T-helper 1 cell treated with Interleukin-12 subunit alpha and Interleukin-12 subunit beta and Interleukin-4 antibody, amounts not matched to agents 30 ng/mL and 1 ng/mL, for 36 hours (primary cell): ENCODE measurements around the gene BCL2L12. TPM values are rescaled to one million over a fixed set of nuclear protein-coding genes. Genes with fewer than 3 reads are reported as not detected.
"Not testable (repeated sequence)": the region's sequence is repeated elsewhere in the genome, so short reads cannot be mapped to it uniquely, and the experiment has no call there.

Experiments
- intact Hi-C: fragments of 100-400 bp; cut with micrococcal nuclease; formaldehyde crosslinking; loops from one replicate; pipeline ENCODE4 v1.15.1; 2024
- total RNA-seq: library from RNA; stranded (reverse); gene quantifications from 2 replicates; pipeline ENCODE4 v1.2.3, GENCODE V29; 2022

BCL2L12 gene
- total RNA-seq, 1 donor from 2014 or later, result 58.4 TPM

- intact Hi-C loops, result no loop called here
These were observed 35.6 kb downstream of the BCL2L12 start for GRCh38 chr19:49701271-49701786.

GRCh38 chr19:49704888-49705642 lies 39.3 kb downstream of the BCL2L12 start:
- intact Hi-C loops, result no loop called here

DNA sequence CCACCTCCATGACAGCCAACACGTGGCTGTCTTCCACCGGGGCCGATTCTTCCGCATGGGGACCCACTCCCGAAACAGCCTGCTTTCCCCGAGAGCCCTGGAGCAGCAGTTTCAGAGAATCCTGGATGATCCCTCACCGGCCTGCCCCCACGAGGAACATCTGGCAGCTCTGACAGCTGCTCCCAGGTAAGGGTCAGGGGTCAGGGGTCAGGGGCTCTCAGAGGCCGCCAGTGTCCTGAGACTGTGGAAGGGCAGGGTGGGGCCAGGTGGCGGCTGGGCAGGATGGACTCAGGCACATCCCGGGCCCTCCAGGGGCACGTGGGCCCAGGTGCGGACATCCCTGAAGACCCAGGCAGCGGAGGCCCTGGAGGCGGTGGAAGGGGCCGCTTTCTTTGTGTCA lies 40.2 kb downstream of the BCL2L12 start:
- intact Hi-C loops, result no loop called here

- intact Hi-C loops, result no loop called here
These were observed 44.7 kb downstream of the BCL2L12 start for GRCh38 chr19:49710372-49710951.

- intact Hi-C loops, result no loop called here
These were observed 46.7 kb downstream of the BCL2L12 start for GRCh38 chr19:49712397-49712859.

DNA sequence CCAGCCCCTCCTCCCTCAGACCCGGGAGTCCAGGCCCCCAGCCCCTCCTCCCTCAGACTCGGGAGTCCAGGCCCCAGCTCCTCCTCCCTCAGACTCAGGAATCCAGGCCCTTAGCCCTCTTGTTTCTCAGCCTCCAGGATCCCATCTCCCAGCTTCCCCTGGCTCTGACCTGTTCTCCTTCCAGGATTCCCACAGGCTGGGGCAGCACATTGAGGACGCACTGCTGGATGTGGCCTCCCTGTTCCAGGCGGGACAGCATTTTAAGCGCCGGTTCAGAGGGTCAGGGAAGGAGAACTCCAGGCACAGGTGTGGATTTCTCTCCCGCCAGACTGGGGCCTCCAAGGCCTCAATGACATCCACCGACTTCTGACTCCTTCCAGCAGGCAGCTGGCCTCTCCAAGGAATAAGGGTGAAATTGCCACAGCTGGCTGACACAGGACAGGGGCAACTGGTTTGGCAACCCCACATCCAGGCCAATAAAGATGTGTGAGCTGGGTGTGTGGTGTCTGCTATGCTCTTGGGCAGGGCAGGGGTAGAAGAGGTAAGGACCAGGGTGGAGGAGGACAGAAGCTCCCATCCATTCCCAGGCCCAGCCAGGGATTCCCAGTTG lies 47.6 kb downstream of the BCL2L12 start:
- intact Hi-C loops, result no loop called here

- intact Hi-C loops, result loop anchor here (2.0 kb wide), 1 partner anchor 73 kb away; the partner anchor contains the start of gene SCAF1
These were observed 50.4 kb downstream of the BCL2L12 start for GRCh38 chr19:49716154-49716553.

- intact Hi-C loops, result no loop called here
These were observed 52.8 kb downstream of the BCL2L12 start for GRCh38 chr19:49718511-49718910.

DNA sequence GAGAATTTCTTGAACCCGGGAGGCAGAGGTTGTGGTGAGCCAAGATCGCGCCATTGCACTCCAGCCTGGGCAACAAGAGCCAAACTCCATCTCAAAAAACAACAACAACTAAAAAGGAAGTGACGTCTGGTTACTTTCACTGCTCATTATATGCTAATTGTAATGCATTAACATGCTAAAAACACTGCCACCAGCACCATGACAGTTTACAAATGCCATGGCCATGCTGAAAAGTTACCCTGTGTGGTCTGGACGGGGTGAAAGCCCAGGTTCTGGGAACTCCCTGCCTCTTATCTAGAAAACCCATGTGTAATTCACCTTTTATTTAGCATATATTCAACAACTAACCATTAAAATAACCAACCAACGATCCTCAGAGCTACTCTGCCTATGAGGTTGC lies 53.3 kb downstream of the BCL2L12 start:
- intact Hi-C loops, result no loop called here

GRCh38 chr19:49719420-49719819 lies 53.7 kb downstream of the BCL2L12 start:
- intact Hi-C loops, result not testable (repeated sequence)

Other genes starting within 250 kb of the BCL2L12 start
- not detected in 2 replicates for gene PTH2, start 242.5 kb upstream of the BCL2L12 start, total RNA-seq
- not detected in 2 replicates for gene GFY, start 240.5 kb upstream of the BCL2L12 start, total RNA-seq
- 0.07 and 0.15 TPM in 2 replicates for gene SLC17A7, start 224.4 kb upstream of the BCL2L12 start, total RNA-seq
- 136 TPM in 2 replicates for gene PIH1D1, start 214.1 kb upstream of the BCL2L12 start, total RNA-seq
- gene ALDH16A1, start 212.7 kb upstream of the BCL2L12 start, total RNA-seq, result 33.7 and 34.2 TPM in 2 replicates
- gene FLT3LG, start 191.7 kb upstream of the BCL2L12 start, total RNA-seq, result 319 and 325 TPM in 2 replicates
- gene RPL13A, start 178.3 kb upstream of the BCL2L12 start, total RNA-seq, result 2,098 and 2,177 TPM in 2 replicates
- 1,814 and 1,819 TPM in 2 replicates for gene RPS11, start 169.5 kb upstream of the BCL2L12 start, total RNA-seq
- gene FCGRT, start 153.3 kb upstream of the BCL2L12 start, total RNA-seq, result 10.1 and 11.0 TPM in 2 replicates
- 1.9 and 2.0 TPM in 2 replicates for gene RCN3, start 137.9 kb upstream of the BCL2L12 start, total RNA-seq
- gene NOSIP, start 85.4 kb upstream of the BCL2L12 start, total RNA-seq, result 214 and 215 TPM in 2 replicates
- 0.88 and 1.4 TPM in 2 replicates for gene PRRG2, start 84.6 kb upstream of the BCL2L12 start, total RNA-seq
- gene PRR12, start 74.8 kb upstream of the BCL2L12 start, total RNA-seq, result 41.8 and 42.2 TPM in 2 replicates
- gene RRAS, start 25.8 kb upstream of the BCL2L12 start, total RNA-seq, result 12.0 and 13.0 TPM in 2 replicates
- gene SCAF1, start 23.7 kb upstream of the BCL2L12 start, total RNA-seq, result 72.1 and 73.2 TPM in 2 replicates
- 151 and 158 TPM in 2 replicates for gene IRF3, start 76 bp upstream of the BCL2L12 start, total RNA-seq
- gene PRMT1, start 11.3 kb downstream of the BCL2L12 start, total RNA-seq, result 186 and 189 TPM in 2 replicates
- gene ADM5, start 23.7 kb downstream of the BCL2L12 start, total RNA-seq, result 3.9 and 4.4 TPM in 2 replicates
- gene CPT1C, start 25.2 kb downstream of the BCL2L12 start, total RNA-seq, result 4.3 and 5.1 TPM in 2 replicates
- gene TSKS, start 97.4 kb downstream of the BCL2L12 start, total RNA-seq, result 3.5 and 4.0 TPM in 2 replicates
- 72.1 and 74.0 TPM in 2 replicates for gene AP2A1, start 101.1 kb downstream of the BCL2L12 start, total RNA-seq
- gene FUZ, start 147.4 kb downstream of the BCL2L12 start, total RNA-seq, result 10.0 and 11.7 TPM in 2 replicates
- 57.8 and 59.5 TPM in 2 replicates for gene MED25, start 152.4 kb downstream of the BCL2L12 start, total RNA-seq
- 77.9 and 85.2 TPM in 2 replicates for gene PTOV1, start 185.2 kb downstream of the BCL2L12 start, total RNA-seq
- gene PNKP, start 201.6 kb downstream of the BCL2L12 start, total RNA-seq, result 178 and 185 TPM in 2 replicates
- gene AKT1S1, start 211.4 kb downstream of the BCL2L12 start, total RNA-seq, result 20.1 and 20.4 TPM in 2 replicates
- gene TBC1D17, start 211.8 kb downstream of the BCL2L12 start, total RNA-seq, result 41.2 and 46.3 TPM in 2 replicates
- gene IL4I1, start 231.0 kb downstream of the BCL2L12 start, total RNA-seq, result 10.3 and 10.4 TPM in 2 replicates